GM19372 (cell line): ENCODE data around the gene SCN8A.

ENCODE experiments used
- ATAC-seq: cut with Tn5 transposase; IDR thresholded peaks from one replicate; pipeline ENCODE4 v1.9.1; 2021; ENCODE audit warnings: mild to moderate bottlenecking, low read depth, moderate library complexity; ENCODE audit not compliant: unreplicated experiment

The SCN8A gene

GRCh38 chr12:51806896-51807295 lies 215.9 kb downstream of the SCN8A start:
- no peak for ATAC-seq

GRCh38 chr12:51809193-51809592 lies 218.2 kb downstream of the SCN8A start:
- no peak for ATAC-seq

GRCh38 chr12:51811203-51812202 lies 220.5 kb downstream of the SCN8A start:
- no peak for ATAC-seq

- no peak for ATAC-seq
Observed at GRCh38 chr12:51812871-51813270, 221.8 kb downstream of the SCN8A start.

- ATAC-seq, result no peak
Observed at GRCh38 chr12:51813931-51814310, 222.9 kb downstream of the SCN8A start.

- ATAC-seq, result no peak
Observed at GRCh38 chr12:51814311-51815088, 223.5 kb downstream of the SCN8A start.

- ATAC-seq, result no peak
Observed at GRCh38 chr12:51815571-51815970, 224.5 kb downstream of the SCN8A start.

- ATAC-seq, result no peak
Observed at GRCh38 chr12:51817027-51817953, 226.3 kb downstream of the SCN8A start.

GRCh38 chr12:51818086-51818485 lies 227.1 kb downstream of the SCN8A start:
- ATAC-seq, result no peak

GRCh38 chr12:51818566-51819300 lies 227.7 kb downstream of the SCN8A start:
- no peak for ATAC-seq

GRCh38 chr12:51819736-51820525 lies 228.9 kb downstream of the SCN8A start:
- ATAC-seq, result no peak

GRCh38 chr12:51820526-51821439 lies 229.8 kb downstream of the SCN8A start:
- no peak for ATAC-seq

GRCh38 chr12:51821440-51822260 lies 230.6 kb downstream of the SCN8A start:
- ATAC-seq, result no peak

GRCh38 chr12:51822261-51822616 lies 231.2 kb downstream of the SCN8A start:
- ATAC-seq, result no peak

GRCh38 chr12:51822956-51823355 lies 231.9 kb downstream of the SCN8A start:
- ATAC-seq, result no peak

- no peak for ATAC-seq
Observed at GRCh38 chr12:51823875-51824565, 233.0 kb downstream of the SCN8A start.

GRCh38 chr12:51825216-51825615 lies 234.2 kb downstream of the SCN8A start:
- no peak for ATAC-seq
